ENCODE results near the gene LRRD1. TPM values are rescaled to one million over a fixed set of nuclear protein-coding genes. Genes with fewer than 3 reads are reported as not detected.

Gene LRRD1
- total and polyA plus RNA-seq, 2 of the 13 experiments (the other 11 are each of a cell fraction or from before 2014, with no cell fraction given) = 0.03 TPM; not detected in 1

DNA sequence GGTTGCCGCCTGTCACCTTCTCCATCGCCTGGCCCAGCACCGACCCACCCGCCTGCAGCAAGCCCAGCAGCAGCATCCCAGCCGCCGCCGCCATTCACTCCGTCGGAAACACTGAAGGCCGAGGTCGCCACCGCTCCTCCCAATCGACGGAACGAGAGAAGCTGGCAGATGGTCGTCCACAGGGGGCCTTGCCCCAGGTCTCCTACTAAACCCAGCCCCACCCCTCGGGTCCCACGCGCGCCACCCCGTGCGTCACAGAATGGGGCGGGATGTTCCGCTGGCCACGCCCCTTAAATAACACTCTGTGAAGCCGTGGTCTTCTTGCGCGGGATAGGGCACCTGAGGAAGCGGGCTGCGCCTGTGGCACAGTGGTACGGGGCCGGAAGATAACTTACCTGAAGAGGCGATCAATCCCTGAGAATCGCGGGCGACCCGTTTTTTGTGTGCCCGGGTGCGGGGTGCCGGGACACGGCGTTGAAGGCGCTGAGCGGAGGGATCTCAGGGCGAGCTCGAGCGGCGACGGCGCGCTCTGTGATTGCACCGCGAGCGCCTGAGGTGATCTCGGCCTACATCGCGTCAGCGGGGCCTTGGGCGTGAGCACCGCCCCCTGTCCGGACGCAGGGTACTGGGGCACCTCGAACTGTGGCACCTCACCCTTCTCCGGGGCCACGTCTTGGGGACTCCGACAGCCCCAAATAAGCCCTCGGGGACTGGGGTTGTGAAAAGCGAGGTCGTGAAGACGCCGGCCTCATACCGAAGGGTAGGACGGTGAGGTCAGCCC lies 44.5 kb downstream of the LRRD1 start, which contains the start of gene CYP51A1 (continued):
- TF ChIP-seq, protein P1, sequence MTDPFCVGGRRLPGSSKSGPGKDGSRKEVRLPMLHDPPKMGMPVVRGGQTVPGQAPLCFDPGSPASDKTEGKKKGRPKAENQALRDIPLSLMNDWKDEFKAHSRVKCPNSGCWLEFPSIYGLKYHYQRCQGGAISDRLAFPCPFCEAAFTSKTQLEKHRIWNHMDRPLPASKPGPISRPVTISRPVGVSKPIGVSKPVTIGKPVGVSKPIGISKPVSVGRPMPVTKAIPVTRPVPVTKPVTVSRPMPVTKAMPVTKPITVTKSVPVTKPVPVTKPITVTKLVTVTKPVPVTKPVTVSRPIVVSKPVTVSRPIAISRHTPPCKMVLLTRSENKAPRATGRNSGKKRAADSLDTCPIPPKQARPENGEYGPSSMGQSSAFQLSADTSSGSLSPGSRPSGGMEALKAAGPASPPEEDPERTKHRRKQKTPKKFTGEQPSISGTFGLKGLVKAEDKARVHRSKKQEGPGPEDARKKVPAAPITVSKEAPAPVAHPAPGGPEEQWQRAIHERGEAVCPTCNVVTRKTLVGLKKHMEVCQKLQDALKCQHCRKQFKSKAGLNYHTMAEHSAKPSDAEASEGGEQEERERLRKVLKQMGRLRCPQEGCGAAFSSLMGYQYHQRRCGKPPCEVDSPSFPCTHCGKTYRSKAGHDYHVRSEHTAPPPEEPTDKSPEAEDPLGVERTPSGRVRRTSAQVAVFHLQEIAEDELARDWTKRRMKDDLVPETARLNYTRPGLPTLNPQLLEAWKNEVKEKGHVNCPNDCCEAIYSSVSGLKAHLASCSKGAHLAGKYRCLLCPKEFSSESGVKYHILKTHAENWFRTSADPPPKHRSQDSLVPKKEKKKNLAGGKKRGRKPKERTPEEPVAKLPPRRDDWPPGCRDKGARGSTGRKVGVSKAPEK (CRISPR knock-in tag; IDR thresholded peaks at IDR 0.05; ENCODE audit: borderline replicate concordance) = peak; percentile 65; the same call in 1 of the 2 replicates
- TF ChIP-seq, protein P2, sequence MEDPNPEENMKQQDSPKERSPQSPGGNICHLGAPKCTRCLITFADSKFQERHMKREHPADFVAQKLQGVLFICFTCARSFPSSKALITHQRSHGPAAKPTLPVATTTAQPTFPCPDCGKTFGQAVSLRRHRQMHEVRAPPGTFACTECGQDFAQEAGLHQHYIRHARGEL (CRISPR knock-in tag; IDR thresholded peaks at IDR 0.05) = no peak; the same call in 1 of the 2 replicates
- TF ChIP-seq AKNA (CRISPR knock-in tag; IDR thresholded peaks at IDR 0.05; ENCODE audit: borderline replicate concordance) (peak; percentile 21; the same call in 1 of the 2 replicates), ZNF451 (CRISPR knock-in tag; IDR thresholded peaks at IDR 0.05) (no peak; the same call in 1 of the 2 replicates), SMC3 (IDR thresholded peaks at IDR 0.05; ENCODE audit: low read length) (no peak), MIXL1 (CRISPR knock-in tag; IDR thresholded peaks at IDR 0.05) (0 out of 2 replicates have a peak, but pooled peaks have one; percentile 34), ZNF790 (CRISPR knock-in tag; IDR thresholded peaks at IDR 0.05; ENCODE audit: borderline replicate concordance) (no peak), ZNF331 (CRISPR knock-in tag; IDR thresholded peaks at IDR 0.05) (peak; percentile 21; the same call in 1 of the 2 replicates), HOXA3 (CRISPR knock-in tag; IDR thresholded peaks at IDR 0.05) (peak; percentile 92), SP140L (CRISPR knock-in tag; IDR thresholded peaks at IDR 0.05; ENCODE audit: borderline replicate concordance) (no peak), SATB2 (CRISPR knock-in tag; IDR thresholded peaks at IDR 0.05) (peak; percentile 69; the same call in 1 of the 2 replicates), BRD4 (CRISPR knock-in tag; IDR thresholded peaks at IDR 0.05) (no peak), THAP7 (CRISPR knock-in tag; IDR thresholded peaks at IDR 0.05) (peak; percentile 81; the same call in 1 of the 2 replicates)
- TF ChIP-seq, protein P3, sequence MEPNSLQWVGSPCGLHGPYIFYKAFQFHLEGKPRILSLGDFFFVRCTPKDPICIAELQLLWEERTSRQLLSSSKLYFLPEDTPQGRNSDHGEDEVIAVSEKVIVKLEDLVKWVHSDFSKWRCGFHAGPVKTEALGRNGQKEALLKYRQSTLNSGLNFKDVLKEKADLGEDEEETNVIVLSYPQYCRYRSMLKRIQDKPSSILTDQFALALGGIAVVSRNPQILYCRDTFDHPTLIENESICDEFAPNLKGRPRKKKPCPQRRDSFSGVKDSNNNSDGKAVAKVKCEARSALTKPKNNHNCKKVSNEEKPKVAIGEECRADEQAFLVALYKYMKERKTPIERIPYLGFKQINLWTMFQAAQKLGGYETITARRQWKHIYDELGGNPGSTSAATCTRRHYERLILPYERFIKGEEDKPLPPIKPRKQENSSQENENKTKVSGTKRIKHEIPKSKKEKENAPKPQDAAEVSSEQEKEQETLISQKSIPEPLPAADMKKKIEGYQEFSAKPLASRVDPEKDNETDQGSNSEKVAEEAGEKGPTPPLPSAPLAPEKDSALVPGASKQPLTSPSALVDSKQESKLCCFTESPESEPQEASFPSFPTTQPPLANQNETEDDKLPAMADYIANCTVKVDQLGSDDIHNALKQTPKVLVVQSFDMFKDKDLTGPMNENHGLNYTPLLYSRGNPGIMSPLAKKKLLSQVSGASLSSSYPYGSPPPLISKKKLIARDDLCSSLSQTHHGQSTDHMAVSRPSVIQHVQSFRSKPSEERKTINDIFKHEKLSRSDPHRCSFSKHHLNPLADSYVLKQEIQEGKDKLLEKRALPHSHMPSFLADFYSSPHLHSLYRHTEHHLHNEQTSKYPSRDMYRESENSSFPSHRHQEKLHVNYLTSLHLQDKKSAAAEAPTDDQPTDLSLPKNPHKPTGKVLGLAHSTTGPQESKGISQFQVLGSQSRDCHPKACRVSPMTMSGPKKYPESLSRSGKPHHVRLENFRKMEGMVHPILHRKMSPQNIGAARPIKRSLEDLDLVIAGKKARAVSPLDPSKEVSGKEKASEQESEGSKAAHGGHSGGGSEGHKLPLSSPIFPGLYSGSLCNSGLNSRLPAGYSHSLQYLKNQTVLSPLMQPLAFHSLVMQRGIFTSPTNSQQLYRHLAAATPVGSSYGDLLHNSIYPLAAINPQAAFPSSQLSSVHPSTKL (CRISPR knock-in tag; IDR thresholded peaks at IDR 0.05) = peak; percentile 72

Measured in HepG2 (cell line).